NCI-H2227 (cell line): ENCODE measurements around the gene AQP2.

Source experiments
- DNase-seq: peaks from one replicate; lab custom pipeline; 2025; ENCODE audit not compliant: unreplicated experiment; lab: John Stamatoyannopoulos, UW

AQP2 gene, protein sequence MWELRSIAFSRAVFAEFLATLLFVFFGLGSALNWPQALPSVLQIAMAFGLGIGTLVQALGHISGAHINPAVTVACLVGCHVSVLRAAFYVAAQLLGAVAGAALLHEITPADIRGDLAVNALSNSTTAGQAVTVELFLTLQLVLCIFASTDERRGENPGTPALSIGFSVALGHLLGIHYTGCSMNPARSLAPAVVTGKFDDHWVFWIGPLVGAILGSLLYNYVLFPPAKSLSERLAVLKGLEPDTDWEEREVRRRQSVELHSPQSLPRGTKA

DNA sequence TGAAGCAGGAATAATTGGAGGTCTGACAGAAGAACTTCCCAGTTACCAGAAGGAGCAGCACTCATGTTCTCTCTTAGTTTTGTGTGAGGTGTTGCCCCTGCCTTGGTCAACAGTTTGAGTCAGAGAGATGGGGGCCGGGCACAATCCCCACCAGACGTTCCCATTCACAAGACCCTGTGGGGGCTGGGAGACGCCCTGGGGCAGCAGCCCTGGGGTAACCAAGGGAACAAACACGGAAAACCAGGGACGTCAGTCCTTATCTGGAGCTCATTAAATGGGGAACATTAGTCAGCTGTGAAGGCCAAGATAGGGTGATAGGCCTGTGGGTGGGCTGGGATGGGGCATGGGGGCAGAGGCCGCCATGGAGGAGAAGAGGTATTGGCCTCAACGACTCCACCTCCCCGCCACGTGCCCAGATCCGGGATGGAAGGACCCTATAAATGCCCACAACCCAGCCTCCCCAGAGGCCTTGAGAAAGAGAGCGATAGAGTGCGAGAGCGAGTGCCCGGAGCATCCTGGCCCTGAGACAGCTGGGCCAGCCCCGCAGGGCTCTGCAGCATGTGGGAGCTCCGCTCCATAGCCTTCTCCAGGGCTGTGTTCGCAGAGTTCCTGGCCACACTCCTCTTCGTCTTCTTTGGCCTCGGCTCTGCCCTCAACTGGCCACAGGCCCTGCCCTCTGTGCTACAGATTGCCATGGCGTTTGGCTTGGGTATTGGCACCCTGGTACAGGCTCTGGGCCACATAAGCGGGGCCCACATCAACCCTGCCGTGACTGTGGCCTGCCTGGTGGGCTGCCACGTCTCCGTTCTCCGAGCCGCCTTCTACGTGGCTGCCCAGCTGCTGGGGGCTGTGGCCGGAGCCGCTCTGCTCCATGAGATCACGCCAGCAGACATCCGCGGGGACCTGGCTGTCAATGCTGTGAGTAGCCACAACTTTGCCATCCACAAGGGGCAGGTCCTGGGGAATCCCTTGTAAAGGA is at the start of gene AQP2:
TSS of gene AQP2 (plus strand) at position 465 of the 979 bp plus-strand sequence. CDS start at position 559, 94 bp downstream.
- DNase-seq = no peak

DNA sequence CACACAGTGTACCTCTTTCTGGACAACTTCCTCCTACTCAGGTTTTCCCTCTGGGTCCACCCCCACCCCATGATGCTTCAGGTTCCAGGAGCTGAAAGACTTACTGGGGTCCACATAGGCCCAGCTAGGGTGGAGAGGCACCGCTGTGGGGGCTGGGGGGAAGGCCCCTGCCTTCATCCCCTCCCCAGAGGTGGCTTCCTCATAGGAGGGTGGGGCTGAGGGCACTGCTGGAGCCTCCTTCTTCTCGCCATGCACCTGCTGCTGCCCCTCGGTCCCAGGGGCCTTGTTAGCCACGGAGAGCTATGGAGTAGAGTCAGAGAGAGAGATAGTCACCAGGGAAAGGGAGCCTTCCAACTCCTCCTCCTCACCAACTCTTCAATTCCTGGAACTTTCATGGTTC is 49.5 kb upstream of the AQP2 start:
- DNase-seq = no peak

DNA sequence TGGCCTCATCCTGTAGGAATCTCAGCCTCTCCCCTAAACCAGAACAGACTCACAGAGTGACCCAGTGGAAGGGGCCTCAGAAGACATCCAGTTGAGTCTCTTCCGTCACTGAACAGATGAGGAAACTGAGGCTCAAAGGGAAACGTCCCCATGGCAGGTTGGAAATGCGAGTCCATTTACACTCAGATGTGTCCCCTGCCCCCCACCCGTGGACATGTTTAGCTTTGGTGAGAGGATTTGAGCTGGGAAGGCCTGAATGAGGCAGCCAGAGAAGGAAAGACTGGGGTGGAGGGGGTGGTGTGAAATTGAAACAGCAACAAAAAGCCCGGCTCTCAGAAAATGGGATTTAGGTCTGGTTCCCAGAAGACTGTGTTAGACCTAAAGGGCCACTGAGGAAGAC is 48.6 kb upstream of the AQP2 start:
- no peak for DNase-seq

DNA sequence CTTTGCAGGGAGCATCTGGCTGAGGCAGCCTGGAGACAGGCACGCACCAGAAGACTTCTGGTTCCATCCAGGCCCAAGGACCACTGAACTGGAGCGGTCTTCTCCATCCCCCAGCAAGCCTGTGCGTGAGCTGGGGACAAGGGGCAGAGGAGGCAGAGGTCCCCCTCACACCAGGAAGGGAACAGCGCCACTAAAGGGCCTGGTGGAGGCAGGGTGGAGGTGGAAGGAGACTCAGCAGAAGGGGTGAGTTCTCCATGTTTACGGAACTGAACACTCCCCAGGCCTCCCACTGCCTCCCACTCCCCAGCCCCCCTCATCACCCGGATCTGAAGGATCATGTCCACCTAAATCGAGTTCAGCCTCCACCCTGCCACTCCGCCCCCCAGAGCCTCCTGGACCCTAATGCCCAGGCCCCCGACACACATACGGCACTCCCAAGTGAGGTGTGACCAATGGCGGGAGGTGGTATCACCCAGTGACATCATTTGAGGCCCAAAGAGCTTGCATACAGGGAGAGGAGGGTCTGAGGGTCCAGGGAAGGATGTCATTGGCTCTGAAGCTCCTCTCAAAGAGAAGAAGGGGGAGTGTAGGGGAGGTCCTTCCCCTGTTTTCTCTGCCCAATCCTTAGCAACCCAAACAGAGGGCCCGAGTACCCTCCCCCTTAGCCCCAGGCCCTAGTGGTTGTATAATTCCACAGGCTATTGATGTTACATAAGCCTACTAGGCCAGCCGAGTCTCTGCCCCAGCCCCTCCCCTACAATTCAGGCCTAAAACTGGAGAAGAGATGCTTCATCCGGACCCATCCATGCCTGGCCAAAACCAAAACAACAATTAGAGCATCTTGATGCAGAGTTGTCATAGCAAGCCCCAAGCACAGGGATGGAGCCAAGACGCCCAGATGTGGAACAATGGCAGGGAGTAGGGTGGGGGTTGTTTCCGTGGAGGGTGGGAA is 47.9 kb upstream of the AQP2 start:
- DNase-seq = peak; percentile 89

DNA sequence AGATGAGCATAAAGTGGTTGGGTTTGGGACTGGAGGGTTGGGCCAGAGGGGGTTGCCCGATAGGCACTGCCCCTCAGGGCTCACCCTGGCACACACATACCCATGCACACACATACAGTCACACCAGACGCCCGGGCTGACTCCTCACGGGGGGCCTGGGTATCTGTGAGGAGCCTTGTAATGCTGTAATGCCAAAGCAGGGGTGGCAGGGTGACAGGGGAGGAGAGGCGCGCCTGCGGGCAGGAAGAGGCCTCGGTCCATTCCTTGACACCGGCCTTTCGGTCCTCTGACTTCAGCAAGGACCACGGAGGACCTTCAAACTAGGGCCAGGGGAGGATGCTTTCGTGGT is 47.2 kb upstream of the AQP2 start:
- no peak for DNase-seq

DNA sequence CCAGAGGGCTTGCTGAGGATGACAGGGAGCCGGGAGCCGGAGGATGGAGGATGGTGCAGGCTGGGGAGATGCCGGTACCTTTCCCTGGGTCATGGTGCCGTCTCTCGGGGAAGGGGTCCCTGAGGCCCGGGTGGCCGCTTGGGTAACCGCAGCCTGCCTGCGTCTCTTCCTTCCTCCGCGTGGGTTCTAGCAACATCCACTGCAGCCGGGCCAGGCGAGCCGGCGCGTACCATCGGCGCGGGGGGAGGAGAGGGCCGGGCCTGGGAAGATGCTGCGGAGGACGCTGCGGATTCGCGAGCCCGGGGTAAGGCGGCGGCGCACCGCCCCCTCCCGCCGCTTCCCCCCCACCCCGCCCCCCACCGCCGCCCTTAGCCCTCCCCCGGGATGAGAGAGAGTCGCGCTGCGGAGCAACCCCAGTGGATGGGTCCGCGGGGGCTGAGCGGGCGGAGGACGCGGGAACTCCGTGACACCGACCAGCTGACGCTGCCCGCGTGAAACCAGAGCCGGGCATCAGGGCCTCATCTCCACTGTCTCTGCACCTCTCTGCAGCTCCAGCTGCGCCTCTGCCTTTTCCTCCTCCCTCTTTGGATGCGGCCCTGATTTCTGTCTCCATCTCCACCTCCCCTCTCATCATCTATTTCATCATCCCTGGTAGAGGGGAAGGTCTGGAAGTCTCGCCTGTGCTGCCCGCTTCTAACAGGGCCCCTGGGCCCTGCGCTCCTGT is 46.7 kb upstream of the AQP2 start, which contains the start of gene FAIM2:
TSS of gene FAIM2 (minus strand) at position 201 of the 724 bp plus-strand sequence. CDS start at position 93, 108 bp downstream.
- DNase-seq = peak; percentile 88

DNA sequence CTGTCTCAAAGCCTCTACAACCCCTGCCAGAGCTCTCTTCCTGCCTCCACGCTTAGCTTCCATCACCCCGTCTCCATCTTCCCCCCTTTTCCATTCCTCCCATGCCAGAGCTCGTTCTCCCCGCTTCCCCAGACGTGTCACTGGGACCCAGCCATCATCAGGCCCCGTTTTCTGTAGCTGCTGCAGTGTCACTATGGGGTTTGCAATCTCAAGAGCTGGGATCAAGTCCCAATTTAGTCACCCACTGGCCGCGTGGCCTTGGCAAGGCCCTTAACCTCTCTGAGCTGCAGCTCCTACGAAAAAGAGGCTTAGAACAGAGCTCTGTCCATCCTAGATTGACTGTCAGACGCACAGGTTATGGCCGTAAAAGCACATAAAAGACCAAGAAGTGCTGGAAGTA is 45.9 kb upstream of the AQP2 start:
- DNase-seq = no peak

DNA sequence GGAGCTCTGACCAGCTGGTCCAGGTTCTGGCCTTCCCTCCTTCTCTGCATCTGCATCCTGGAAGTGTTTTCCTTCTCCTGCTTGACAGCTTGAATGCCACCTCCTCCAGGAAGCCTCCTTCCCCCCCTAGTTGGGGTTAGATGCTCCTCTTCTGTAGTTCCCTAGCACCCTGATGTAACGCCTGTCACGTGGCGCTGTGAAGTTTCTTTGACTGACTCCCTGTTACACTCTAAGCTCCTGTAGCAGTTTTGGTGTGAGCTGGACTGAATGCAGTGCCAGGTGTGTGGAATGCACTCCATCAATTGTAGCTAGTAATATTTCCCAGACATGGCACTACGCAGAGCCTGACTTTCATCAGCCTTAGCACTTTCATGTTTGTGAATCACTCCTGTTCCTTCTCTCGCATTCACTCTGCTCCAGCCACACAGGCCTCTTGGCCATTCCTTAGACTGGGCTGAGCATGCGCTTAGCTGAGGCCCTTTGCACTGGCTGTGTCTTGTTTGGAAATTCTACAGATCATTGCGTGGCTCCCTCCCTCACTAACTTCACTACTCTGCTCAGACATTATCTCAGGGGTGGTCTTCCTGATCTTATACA is 44.7 kb upstream of the AQP2 start:
- no peak for DNase-seq

DNA sequence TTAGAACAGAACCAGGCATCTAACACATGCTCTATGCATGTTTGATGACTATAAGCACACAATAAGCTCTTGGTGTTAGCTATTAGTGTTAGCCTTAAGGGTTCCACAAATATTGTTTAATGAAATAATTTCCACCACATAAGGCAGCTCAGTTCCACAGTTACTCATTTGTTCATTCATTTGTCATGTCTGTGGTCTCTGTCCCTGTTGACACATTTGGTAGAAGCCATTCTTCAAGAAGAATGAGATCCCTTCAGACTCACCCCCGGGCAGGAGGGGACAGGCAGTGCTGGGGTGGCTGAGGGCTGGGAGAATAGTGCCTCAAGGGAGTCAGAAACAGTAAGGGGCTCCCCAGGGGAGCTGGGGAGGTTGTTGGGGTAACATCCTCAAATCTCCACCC is 43.2 kb upstream of the AQP2 start:
- no peak for DNase-seq

DNA sequence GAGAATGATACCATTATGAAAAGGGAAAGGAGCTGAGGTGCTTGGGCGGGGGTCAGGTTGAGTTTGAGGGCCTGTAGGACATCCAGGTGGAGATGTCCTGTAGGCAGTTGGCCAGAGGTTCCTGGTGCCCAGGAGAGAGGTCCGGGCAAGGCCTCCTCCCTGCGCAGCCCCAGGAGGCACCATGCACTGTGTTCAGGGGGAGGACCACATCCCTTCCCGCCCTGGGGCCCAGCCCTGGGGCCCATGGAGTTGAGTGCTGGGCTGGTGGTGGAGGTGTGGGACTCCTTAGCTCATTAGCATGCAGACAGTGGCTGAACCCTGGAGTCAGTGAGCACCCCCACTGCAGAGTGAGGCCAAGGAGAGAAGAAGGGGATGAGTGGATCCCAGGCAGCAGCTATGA is 41.2 kb upstream of the AQP2 start:
- no peak for DNase-seq

DNA sequence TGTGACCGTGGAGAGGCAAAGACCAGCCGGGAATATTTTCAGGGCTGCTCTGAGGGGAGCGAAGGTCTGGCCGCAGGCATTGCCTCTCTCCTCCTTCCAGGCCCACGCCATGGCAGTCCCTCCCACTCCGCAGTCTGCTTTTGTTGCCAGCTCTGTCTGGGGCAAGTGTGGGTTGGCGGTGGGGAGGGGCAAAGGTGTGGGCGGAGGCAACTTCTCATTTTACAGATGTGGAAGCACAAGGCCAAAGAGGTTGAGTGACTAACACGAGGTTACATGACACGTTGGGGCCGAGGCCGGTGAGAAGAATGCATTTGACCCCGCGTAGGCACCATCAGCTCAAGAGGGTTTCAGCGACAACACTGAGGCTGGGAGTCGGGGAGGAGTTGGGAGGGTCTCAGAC is 40.7 kb upstream of the AQP2 start:
- DNase-seq = peak; percentile 17

DNA sequence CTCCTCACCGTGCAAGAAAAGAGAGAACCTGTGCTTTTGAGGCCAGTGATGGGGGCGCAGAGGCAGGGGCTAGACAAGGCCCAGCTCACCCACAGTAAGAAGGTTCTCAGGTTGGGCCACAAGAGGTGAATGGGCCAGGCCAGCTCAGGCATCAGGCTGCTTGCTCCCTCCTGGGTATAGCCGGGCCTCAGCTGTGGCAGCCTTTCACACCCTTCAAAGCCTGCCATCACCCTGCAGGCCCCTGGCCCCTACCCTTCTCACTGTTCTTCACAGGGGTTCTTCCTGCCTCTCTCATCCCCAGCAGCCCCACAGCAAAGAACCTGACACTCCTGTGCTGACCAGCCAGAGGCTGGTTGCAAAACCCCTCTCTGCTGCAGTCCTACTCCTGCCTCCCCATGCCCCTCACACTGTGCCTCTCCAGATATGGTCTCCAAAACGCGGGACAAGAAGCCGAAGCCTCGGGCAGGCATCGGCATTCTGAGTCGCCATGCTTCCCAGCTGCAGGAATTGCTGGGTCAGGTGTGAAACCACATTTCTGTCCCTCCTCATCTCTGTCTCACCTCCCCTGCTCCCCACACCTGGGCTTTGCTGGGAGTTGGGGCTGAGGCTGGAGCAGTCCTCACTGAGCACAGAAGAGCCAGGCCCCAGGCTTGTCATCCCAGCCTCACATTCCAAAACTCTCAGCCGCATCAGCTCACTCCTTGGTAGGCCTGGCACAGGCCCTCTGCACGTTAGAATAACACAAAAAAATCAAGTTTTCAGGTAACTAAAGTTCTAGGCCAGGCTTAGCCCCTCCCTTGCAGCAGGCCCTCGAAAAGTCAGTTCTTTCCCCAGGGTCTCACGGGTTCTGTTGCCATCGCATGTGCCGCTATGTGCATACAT is 40.0 kb upstream of the AQP2 start:
- no peak for DNase-seq

DNA sequence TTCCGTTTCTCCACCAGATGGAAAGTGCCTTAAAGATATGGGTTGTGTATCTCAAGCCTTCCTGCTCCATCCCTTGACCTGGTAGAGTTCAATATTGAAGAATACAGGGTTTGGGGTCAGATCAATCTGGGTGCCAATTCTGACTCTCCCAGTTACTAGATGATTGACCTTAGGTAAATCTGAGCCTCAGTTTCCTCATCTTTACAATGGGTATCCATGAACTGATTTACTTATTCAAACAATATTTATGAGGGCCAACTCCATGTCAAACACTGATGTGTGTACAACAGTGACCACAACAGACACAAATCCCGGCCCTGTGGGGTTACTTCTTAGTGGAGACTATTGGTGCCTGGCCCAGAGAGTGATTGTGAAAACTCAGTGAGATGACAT is 39.3 kb upstream of the AQP2 start:
- no peak for DNase-seq

DNA sequence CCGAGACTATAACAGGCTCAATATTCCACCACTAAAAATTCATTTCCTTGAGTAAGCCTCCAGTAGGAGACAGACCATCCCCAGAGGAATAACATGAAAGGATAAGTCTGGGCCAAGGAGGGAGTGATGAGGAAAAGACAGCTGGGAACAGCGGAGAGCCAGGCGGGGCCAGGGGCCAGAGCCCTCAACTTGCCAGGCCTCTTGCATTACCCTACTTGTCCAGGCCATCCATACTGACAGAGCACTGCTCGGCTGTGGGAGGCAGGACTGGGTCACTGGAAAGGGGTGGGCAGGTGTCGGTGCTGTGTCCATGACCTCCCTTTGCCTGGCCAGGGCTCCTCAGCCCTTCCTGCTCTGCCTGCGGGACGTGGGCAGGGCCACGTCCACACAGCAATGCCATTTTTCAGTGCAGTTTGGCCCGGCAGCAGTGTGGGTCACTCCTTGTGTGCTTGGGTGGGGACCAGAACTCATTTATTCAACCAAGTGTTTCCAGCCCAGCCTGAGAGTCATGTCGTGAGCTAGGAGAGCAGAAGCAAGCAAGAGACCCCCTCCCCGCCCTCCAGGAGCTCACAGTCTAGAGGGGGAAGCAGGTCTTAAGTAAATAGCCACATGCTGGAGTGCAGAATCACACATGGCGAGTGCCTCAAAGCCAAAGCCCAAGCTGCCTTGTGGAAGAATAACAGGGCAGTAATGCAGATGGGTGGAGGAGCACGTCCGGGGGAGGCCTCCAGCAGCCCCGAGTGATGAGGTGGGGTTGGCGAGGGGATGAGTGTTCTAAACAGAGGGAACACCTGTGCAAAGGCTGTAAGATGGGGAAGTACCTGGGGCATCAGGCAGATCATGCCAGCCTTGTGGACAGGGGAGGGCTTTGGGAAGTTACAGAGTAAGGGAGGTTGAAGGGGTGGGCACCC is 37.9 kb upstream of the AQP2 start:
- DNase-seq = no peak

DNA sequence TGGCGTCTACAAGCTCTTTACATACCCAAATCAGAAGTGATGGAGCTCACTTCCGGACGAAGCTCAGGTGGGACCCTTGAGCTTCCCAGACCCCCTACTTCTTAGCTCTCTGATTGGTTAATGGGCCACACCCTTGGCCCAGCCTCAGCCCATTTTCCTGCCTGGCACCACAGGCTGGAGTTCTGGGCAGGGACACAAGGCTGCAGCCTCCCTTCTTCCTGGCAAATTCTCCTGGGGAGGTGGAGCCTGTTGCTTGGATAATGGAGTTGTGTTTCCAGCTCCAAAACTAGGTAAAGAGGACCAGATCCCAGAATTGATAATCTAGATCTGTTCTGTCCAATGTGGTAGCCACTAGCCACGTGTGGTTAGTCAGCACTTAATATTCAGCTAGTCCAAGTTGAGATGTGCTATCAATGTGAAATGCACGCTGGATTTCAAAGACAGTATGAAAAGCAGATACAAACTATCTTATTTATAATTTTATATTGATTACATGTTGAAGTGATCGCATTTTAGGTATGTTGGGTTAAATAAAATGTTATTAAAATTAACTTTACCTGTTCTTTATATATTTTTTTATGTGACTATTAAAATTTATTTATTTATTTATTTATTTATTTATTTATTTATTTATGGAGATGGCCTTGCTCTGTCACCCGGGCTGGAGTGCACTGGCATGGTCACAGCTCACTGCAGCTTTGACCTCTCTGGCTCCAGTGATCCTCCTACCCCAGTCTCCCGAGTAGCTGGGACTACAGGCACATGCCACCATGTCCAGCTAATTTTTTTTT is 34.2 kb upstream of the AQP2 start:
- no peak for DNase-seq

DNA sequence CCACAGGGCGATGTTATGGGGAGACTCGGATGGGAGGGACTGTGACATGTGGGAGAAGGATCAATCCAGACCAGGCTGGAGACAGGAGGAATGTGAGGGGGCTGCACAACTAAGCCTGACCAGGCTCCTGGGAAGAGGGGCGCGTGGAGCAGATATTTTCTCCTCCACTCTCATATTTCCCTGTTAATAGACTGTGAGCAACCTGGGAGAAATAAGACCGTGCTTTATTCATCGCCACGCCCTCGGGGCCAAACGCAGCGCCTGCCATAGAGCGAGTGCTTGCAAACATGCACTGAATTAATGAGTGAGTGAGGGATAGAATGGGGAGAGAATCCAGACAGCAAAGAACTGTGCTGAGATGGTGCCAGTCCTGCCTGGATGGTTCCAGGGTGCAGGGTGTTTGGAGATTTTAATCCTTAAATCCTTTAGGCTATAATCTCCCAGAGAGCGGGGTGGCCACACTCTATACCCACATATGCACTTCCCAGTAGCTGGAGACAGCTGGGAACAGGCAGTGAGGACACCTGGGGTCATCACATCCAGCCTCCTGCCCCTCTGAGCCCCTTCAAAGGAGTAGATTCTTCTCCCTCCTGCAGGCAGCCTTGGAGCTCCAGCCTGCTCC is 33.3 kb upstream of the AQP2 start:
- no peak for DNase-seq

DNA sequence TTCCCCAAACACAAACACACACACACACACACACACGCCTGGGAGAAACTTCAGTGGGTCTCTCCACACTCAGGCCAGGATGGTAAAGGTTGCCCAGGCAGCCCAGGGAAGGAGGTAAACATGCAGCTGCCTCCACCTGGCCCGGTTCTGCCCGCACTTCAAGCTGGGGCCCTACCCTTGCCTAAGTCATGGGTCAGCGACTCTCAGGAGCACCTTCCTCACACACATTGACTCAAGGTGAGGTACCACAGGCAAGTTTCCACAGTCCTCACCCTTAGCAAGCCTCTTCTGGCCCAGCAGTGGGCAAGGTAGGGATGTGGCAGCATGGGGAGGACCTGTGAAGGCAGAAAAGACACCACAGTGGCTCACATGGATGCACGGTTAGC is 32.8 kb upstream of the AQP2 start:
- no peak for DNase-seq
